ENCODE measurements around the gene HPDL. TPM values are rescaled to one million over a fixed set of nuclear protein-coding genes. Genes with fewer than 3 reads are reported as not detected.

HPDL gene
- polyA plus RNA-seq, 1 donor, result 4.9 TPM

DNA sequence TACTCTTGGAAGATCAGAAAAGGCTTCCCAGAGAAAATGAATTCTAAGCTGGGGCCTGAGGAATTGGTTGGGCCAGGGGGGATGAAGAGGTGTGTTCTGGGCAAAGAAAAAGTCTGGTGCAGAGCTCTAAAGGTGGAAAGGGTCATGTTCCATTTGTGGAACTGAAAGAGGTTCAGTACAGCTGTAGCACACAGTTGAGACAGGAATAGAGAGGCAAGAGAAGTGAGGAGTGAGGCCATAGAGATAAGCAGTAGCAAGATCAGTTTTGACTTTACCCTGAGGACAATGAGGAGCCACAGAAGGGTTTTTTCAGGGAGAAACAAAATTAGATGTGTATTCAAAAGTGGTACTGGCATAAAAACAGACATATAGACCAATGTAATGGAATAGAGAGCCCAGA lies 43.9 kb downstream of the HPDL start:
- Histone ChIP-seq H3K9me3 (ENCODE audit: control insufficient read depth, low read depth, low read length) (no peaks in the 10 kb centered on the region), H3K27ac (ENCODE audit: low read length) (no peak overlapping the region), H3K4me1 (ENCODE audit: control insufficient read depth, insufficient read depth, low read length) (no peaks in the 10 kb centered on the region), H3K27me3 (ENCODE audit: control insufficient read depth, insufficient read depth, low read length) (no peaks in the 10 kb centered on the region), H3K4me3 (ENCODE audit: low read length) (no peak overlapping the region), H3K36me3 (ENCODE audit: control insufficient read depth, insufficient read depth, low read length) (no peaks in the 10 kb centered on the region)
- DNase-seq, result no peak

DNA sequence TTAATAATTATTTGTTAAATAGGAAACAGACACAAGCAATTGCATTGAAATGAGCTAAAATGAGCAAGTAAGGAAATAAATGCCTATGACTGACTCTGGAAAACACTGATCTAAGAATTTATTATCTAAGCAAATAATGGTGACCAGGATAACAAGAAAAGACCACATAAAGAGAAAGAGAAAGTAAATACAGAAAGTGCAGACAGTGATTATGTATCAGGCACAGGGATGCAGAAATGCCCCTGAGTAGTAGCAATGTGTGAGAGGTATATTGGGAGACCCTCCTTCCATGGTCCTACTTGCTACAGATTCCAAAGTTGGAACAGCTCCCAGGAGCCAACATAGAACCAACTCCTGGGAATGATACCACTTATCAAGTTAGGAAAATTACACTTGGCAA lies 46.9 kb downstream of the HPDL start:
- no peaks in the 10 kb centered on the region for H3K27me3 ChIP-seq (ENCODE audit: control insufficient read depth, insufficient read depth, low read length)
- H3K4me3 ChIP-seq (ENCODE audit: low read length), result no peak overlapping the region
- H3K27ac ChIP-seq (ENCODE audit: low read length), result no peak overlapping the region
- H3K36me3 ChIP-seq (ENCODE audit: control insufficient read depth, insufficient read depth, low read length), result no peaks in the 10 kb centered on the region
- H3K4me1 ChIP-seq (ENCODE audit: control insufficient read depth, insufficient read depth, low read length), result no peaks in the 10 kb centered on the region
- no peak for DNase-seq
- H3K9me3 ChIP-seq (ENCODE audit: control insufficient read depth, low read depth, low read length), result no peaks in the 10 kb centered on the region

DNA sequence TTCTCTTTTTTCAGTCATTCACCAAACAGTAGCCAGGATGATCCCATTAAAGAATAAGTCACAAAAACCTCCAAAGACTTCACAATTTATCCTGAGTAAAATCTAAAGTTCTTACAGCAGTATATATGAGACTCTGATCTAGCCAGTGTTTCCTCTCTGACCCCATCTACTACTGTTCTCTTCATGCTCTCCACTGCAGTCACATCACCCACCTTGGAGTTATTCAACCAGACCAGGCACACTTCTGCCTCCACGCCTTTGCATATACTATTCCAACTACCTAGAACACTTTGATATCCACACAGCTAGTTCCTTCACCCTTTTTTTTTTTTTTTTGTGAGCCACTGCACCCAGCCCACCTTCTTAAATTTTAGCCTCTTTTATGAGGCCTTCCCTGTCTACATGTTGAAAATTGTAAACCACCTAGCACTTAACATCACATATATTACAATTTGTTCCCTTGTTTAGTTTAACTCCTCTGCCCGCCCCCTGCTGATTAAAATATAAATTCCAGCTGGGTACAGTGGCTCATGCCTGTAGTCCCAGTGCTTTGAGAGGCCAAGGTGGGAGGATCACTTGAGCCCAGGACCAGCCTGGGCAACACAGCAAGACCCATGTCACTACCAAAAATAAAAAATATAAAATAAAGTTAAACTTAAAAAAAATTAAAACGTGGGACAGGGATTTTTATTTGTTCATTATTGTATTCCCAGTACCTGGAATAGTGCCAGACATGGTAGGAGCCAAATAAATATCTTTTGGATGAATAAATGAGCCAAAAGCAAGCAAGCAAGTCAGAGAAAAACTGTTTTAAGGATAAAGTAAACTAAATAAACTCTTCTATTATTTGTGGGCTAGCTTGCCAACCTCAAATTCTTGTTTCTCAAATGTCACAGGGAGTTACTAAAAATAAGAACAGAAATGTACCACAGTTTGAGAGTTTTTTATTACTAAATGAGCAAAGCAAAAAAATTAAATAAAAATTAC lies 48.7 kb downstream of the HPDL start:
- Histone ChIP-seq H3K9me3 (ENCODE audit: control insufficient read depth, low read depth, low read length) (no peaks in the 10 kb centered on the region), H3K4me1 (ENCODE audit: control insufficient read depth, insufficient read depth, low read length) (no peaks in the 10 kb centered on the region), H3K27ac (ENCODE audit: low read length) (no peak overlapping the region), H3K27me3 (ENCODE audit: control insufficient read depth, insufficient read depth, low read length) (no peaks in the 10 kb centered on the region), H3K4me3 (ENCODE audit: low read length) (no peak overlapping the region), H3K36me3 (ENCODE audit: control insufficient read depth, insufficient read depth, low read length) (no peaks in the 10 kb centered on the region)
- DNase-seq, result no peak
- 63% methylated on average over 1 of the region's 3 CpGs for WGBS (ENCODE audit: insufficient coverage, low lambda C conversion rate)

DNA sequence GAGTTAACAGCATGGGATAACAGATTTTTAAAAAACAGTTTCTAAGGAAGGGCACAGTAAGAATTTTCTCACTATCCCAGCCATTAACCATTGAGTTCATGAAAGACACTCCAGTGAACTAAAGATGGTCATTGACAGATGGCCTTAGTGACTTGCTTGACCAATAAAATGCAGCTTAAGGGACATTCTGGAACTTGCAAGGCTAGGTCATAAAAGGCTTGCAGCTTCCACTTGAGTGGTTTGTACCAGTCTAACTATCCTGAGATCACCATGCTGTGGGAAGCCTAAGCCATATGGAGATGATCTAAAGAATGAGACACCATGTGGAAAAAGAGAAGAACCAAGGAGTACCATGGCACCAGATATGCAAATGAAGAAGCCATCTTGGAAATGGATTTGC lies 51.5 kb downstream of the HPDL start:
- H3K4me3 ChIP-seq (ENCODE audit: low read length), result no peak overlapping the region
- H3K9me3 ChIP-seq (ENCODE audit: control insufficient read depth, low read depth, low read length), result no peaks in the 10 kb centered on the region
- no peaks in the 10 kb centered on the region for H3K4me1 ChIP-seq (ENCODE audit: control insufficient read depth, insufficient read depth, low read length)
- no peak overlapping the region for H3K27ac ChIP-seq (ENCODE audit: low read length)
- DNase-seq, result no peak
- no peaks in the 10 kb centered on the region for H3K36me3 ChIP-seq (ENCODE audit: control insufficient read depth, insufficient read depth, low read length)
- H3K27me3 ChIP-seq (ENCODE audit: control insufficient read depth, insufficient read depth, low read length), result no peaks in the 10 kb centered on the region

Other genes with a start within 250 kb of the HPDL start
- gene ZSWIM5, start 120.3 kb upstream of the HPDL start, polyA plus RNA-seq, result 9.3 TPM
- 13.4 TPM for gene TOE1, start 13.3 kb downstream of the HPDL start, polyA plus RNA-seq
- gene MUTYH, start 13.5 kb downstream of the HPDL start, polyA plus RNA-seq, result 34.1 TPM
- gene TESK2, start 164.3 kb downstream of the HPDL start, polyA plus RNA-seq, result 12.8 TPM
- gene CCDC163, start 173.2 kb downstream of the HPDL start, polyA plus RNA-seq, result 1.9 TPM
- gene MMACHC, start 173.4 kb downstream of the HPDL start, polyA plus RNA-seq, result 5.7 TPM
- gene PRDX1, start 195.0 kb downstream of the HPDL start, polyA plus RNA-seq, result 239 TPM
- 256 TPM for gene AKR1A1, start 223.9 kb downstream of the HPDL start, polyA plus RNA-seq